ENCODE results near the gene PXMP4.
"Not testable (repeated sequence)": the region's sequence is repeated elsewhere in the genome, so short reads cannot be mapped to it uniquely, and the experiment has no call there.

The PXMP4 gene

DNA sequence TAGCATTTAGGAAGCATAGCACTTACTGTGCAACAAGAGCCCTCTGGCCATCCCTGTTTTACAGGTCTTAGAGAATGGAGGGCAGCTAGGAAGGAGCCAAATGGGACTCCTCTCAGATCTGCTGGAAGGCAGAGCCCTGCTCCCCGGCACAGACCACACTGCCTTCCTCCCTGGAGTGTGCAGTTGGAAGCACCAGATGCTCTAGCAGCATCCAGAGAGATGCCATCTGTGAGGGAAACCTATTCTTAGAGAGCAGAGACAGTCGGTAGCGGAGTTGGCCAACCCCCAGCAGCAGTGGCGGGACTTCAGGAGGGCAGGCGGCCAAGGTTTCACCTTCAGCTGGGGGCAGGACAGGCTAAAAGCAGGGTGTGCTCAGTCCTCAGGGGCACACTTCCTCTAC is 17.2 kb downstream of the PXMP4 start:
- no peak overlapping the region for H3K9ac ChIP-seq (ENCODE audit: low read length)
- H4K20me1 ChIP-seq (ENCODE audit: insufficient read depth, low read length) = no peaks in the 10 kb centered on the region
- H3K4me3 ChIP-seq (ENCODE audit: low read length) = no peak overlapping the region
- TF ChIP-seq EZH2phosphoT487 (IDR thresholded peaks at IDR 0.05; ENCODE audit: low read depth) (no peak), CTCF (IDR thresholded peaks at IDR 0.05; ENCODE audit: low read depth, low read length) (no peak)
- no peak overlapping the region for H3K27ac ChIP-seq (ENCODE audit: low read length)
- no peaks in the 10 kb centered on the region for H3K4me1 ChIP-seq (ENCODE audit: low read length)
- H3K36me3 ChIP-seq (replicated peaks; ENCODE audit: low read depth, low read length) = no peaks in the 10 kb centered on the region
- H3K9me3 ChIP-seq (ENCODE audit: insufficient read depth, low read length) = no peaks in the 10 kb centered on the region
- H2AFZ ChIP-seq (ENCODE audit: low read depth, low read length) = no peak overlapping the region
- H3K27me3 ChIP-seq (ENCODE audit: low read depth, low read length) = no peaks in the 10 kb centered on the region
- H3K79me2 ChIP-seq (ENCODE audit: low read length) = no peaks in the 10 kb centered on the region
- no peak overlapping the region for H3K4me2 ChIP-seq (ENCODE audit: low read length)

- H4K20me1 ChIP-seq (ENCODE audit: insufficient read depth, low read length) = no peaks in the 10 kb centered on the region
- H3K27me3 ChIP-seq (ENCODE audit: low read depth, low read length) = no peaks in the 10 kb centered on the region
- no peak overlapping the region for H2AFZ ChIP-seq (ENCODE audit: low read depth, low read length)
- H3K4me1 ChIP-seq (ENCODE audit: low read length) = no peaks in the 10 kb centered on the region
- H3K4me3 ChIP-seq (ENCODE audit: low read length) = no peak overlapping the region
- no peaks in the 10 kb centered on the region for H3K9me3 ChIP-seq (ENCODE audit: insufficient read depth, low read length)
- no peaks in the 10 kb centered on the region for H3K36me3 ChIP-seq (replicated peaks; ENCODE audit: low read depth, low read length)
- H3K4me2 ChIP-seq (ENCODE audit: low read length) = no peak overlapping the region
- no peaks in the 10 kb centered on the region for H3K79me2 ChIP-seq (ENCODE audit: low read length)
- no peak overlapping the region for H3K9ac ChIP-seq (ENCODE audit: low read length)
- H3K27ac ChIP-seq (ENCODE audit: low read length) = no peak overlapping the region
- no peak for TF ChIP-seq CTCF (IDR thresholded peaks at IDR 0.05; ENCODE audit: low read depth, low read length)
- TF ChIP-seq EZH2phosphoT487 (IDR thresholded peaks at IDR 0.05; ENCODE audit: low read depth) = no peak
Observed at GRCh38 chr20:33701629-33702450, 18.3 kb downstream of the PXMP4 start.

- H3K4me1 ChIP-seq (ENCODE audit: low read length); H3K36me3 ChIP-seq (replicated peaks; ENCODE audit: low read depth, low read length); H3K27me3 ChIP-seq (ENCODE audit: low read depth, low read length); H3K4me3 ChIP-seq (ENCODE audit: low read length); H2AFZ ChIP-seq (ENCODE audit: low read depth, low read length); H3K79me2 ChIP-seq (ENCODE audit: low read length); H3K27ac ChIP-seq (ENCODE audit: low read length); H3K4me2 ChIP-seq (ENCODE audit: low read length); H3K9me3 ChIP-seq (ENCODE audit: insufficient read depth, low read length); H3K9ac ChIP-seq (ENCODE audit: low read length); H4K20me1 ChIP-seq (ENCODE audit: insufficient read depth, low read length): not testable (repeated sequence)
Observed at GRCh38 chr20:33700696-33701441, 19.2 kb downstream of the PXMP4 start.

- not testable (repeated sequence) for H3K9me3 ChIP-seq (ENCODE audit: insufficient read depth, low read length); H3K4me3 ChIP-seq (ENCODE audit: low read length); H3K27ac ChIP-seq (ENCODE audit: low read length); H3K9ac ChIP-seq (ENCODE audit: low read length); H3K4me2 ChIP-seq (ENCODE audit: low read length); H3K27me3 ChIP-seq (ENCODE audit: low read depth, low read length); H4K20me1 ChIP-seq (ENCODE audit: insufficient read depth, low read length); H2AFZ ChIP-seq (ENCODE audit: low read depth, low read length); H3K36me3 ChIP-seq (replicated peaks; ENCODE audit: low read depth, low read length); H3K79me2 ChIP-seq (ENCODE audit: low read length); H3K4me1 ChIP-seq (ENCODE audit: low read length)
Observed at GRCh38 chr20:33698966-33699365, 21.1 kb downstream of the PXMP4 start.

DNA sequence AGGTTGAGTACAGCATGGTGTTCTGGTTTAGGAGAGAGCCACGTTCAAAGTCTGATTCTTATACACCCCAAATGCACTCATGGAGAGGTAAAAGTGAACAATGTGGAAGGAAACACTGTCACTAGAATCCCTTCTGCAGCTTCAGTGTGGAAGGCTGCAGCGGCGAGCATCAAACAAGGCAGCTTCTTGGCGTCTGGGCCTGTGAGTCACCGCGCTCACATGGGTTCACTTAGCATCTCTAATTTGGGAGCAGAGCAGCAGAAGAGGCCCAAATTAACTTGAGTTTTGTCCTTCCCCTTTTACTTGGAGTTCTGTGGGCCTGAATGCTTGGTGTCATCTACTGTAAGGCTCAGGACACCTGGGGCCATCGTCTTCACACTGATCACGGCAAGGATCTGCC is 23.0 kb downstream of the PXMP4 start:
- Histone ChIP-seq H4K20me1 (ENCODE audit: insufficient read depth, low read length) (no peaks in the 10 kb centered on the region), H3K79me2 (ENCODE audit: low read length) (no peaks in the 10 kb centered on the region), H3K4me3 (ENCODE audit: low read length) (no peak overlapping the region), H3K9ac (ENCODE audit: low read length) (no peak overlapping the region), H3K27me3 (ENCODE audit: low read depth, low read length) (no peaks in the 10 kb centered on the region), H3K9me3 (ENCODE audit: insufficient read depth, low read length) (no peaks in the 10 kb centered on the region), H3K4me1 (ENCODE audit: low read length) (peaks cover 6% of the 10 kb centered on the region; the same call in 1 of the 2 replicates), H2AFZ (ENCODE audit: low read depth, low read length) (no peak overlapping the region), H3K36me3 (replicated peaks; ENCODE audit: low read depth, low read length) (no peaks in the 10 kb centered on the region), H3K27ac (ENCODE audit: low read length) (no peak overlapping the region), H3K4me2 (ENCODE audit: low read length) (no peak overlapping the region)
- TF ChIP-seq EZH2phosphoT487 (IDR thresholded peaks at IDR 0.05; ENCODE audit: low read depth) (no peak), CTCF (IDR thresholded peaks at IDR 0.05; ENCODE audit: low read depth, low read length) (no peak)

All from OCI-LY3 (cell line).